SK-N-SH treated with all-trans-retinoic acid at 6 μM for 48 hours (cell line): ENCODE data around the gene IFNG-AS1.

Source experiments
- ATAC-seq: fragments of 200-7000 bp; cut with Tn5 transposase; 3 replicates; pipeline ENCODE4 v1.9.1; 2020; ENCODE audit warnings: mild to moderate bottlenecking, moderate library complexity
- ARNTL ChIP-seq: fragments of 450-650 bp; formaldehyde crosslinking; IDR thresholded peaks from 2 replicates; pipeline ENCODE4 v1.5.0; 2020; ENCODE audit warnings: low read depth, mild to moderate bottlenecking, moderate library complexity, borderline replicate concordance
- BACH2 ChIP-seq: fragments of 250-450 bp; sonication (Bioruptor Pico); IDR thresholded peaks from 2 replicates; pipeline ENCODE4 v1.9.0; 2021; ENCODE audit warnings: mild to moderate bottlenecking, borderline replicate concordance
- CSRNP3 ChIP-seq: fragments of 250-450 bp; sonication (Bioruptor Pico); IDR thresholded peaks from 2 replicates; pipeline ENCODE4 v1.5.1; 2021; ENCODE audit warnings: mild to moderate bottlenecking, moderate library complexity
- ESRRG ChIP-seq: fragments of 250-450 bp; sonication (Bioruptor Pico); IDR thresholded peaks from 2 replicates; pipeline ENCODE4 v1.6.1; 2021; ENCODE audit warnings: mild to moderate bottlenecking
- GLIS3 ChIP-seq: fragments of 250-450 bp; sonication (Bioruptor Pico); IDR thresholded peaks from 2 replicates; pipeline ENCODE4 v1.5.0; 2020; ENCODE audit warnings: mild to moderate bottlenecking, moderate library complexity
- ISL1 ChIP-seq: fragments of 250-450 bp; sonication (Bioruptor Pico); IDR thresholded peaks from 2 replicates; pipeline ENCODE4 v2.1.2; 2022; ENCODE audit warnings: mild to moderate bottlenecking, moderate library complexity
- OSR1 ChIP-seq: fragments of 250-450 bp; sonication (Bioruptor Pico); IDR thresholded peaks from 2 replicates; pipeline ENCODE4 v1.8.0; 2022; ENCODE audit warnings: moderate library complexity, mild to moderate bottlenecking, inconsistent platforms
- PATZ1 ChIP-seq: fragments of 250-450 bp; sonication (Bioruptor Pico); IDR thresholded peaks from 2 replicates; pipeline ENCODE4 v1.8.0; 2020; ENCODE audit warnings: mild to moderate bottlenecking, moderate library complexity, borderline replicate concordance
- POU6F1 ChIP-seq: fragments of 250-450 bp; sonication (Bioruptor Pico); IDR thresholded peaks from 2 replicates; pipeline ENCODE4 v1.8.0; 2021; ENCODE audit warnings: low read depth, mild to moderate bottlenecking, moderate library complexity, borderline replicate concordance
- PPARA ChIP-seq: fragments of 250-450 bp; sonication (Bioruptor Pico); IDR thresholded peaks from 2 replicates; pipeline ENCODE4 v1.5.0; 2020; ENCODE audit warnings: mild to moderate bottlenecking, borderline replicate concordance
- RARB ChIP-seq: fragments of 250-450 bp; sonication (Bioruptor Pico); IDR thresholded peaks from 2 replicates; pipeline ENCODE4 v1.8.0; 2021; ENCODE audit warnings: mild to moderate bottlenecking, moderate library complexity
- SNAI2 ChIP-seq: fragments of 250-450 bp; sonication (Bioruptor Pico); IDR thresholded peaks from 2 replicates; pipeline ENCODE4 v1.5.0; 2020; ENCODE audit warnings: mild to moderate bottlenecking, moderate library complexity
- TCF4 ChIP-seq: fragments of 250-450 bp; sonication (Bioruptor Pico); IDR thresholded peaks from 2 replicates; pipeline ENCODE4 v1.8.0; 2021; ENCODE audit warnings: mild to moderate bottlenecking, moderate library complexity, borderline replicate concordance
- TSHZ2 ChIP-seq: fragments of 250-450 bp; sonication (Bioruptor Pico); IDR thresholded peaks from 2 replicates; pipeline ENCODE4 v1.5.0; 2020; ENCODE audit warnings: mild to moderate bottlenecking, moderate library complexity
- ZC3H10 ChIP-seq: fragments of 250-450 bp; sonication (Bioruptor Pico); IDR thresholded peaks from 2 replicates; pipeline ENCODE4 v1.5.1; 2021; ENCODE audit warnings: mild to moderate bottlenecking, moderate library complexity
- ZFP3 ChIP-seq: fragments of 250-450 bp; sonication (Bioruptor Pico); IDR thresholded peaks from 2 replicates; pipeline ENCODE4 v1.5.0; 2020; ENCODE audit warnings: mild to moderate bottlenecking, moderate library complexity
- ZFP30 ChIP-seq: fragments of 450-650 bp; formaldehyde crosslinking; IDR thresholded peaks from 2 replicates; pipeline ENCODE4 v1.5.0; 2022; ENCODE audit warnings: mild to moderate bottlenecking, moderate library complexity
- ZNF565 ChIP-seq: fragments of 450-650 bp; formaldehyde crosslinking; conservative IDR thresholded peaks from 2 replicates; pipeline ENCODE4 v1.5.0; 2020; ENCODE audit warnings: low read depth, mild to moderate bottlenecking, moderate library complexity
- ZNF70 ChIP-seq: fragments of 450-650 bp; formaldehyde crosslinking; IDR thresholded peaks from 2 replicates; pipeline ENCODE4 v1.5.0; 2020; ENCODE audit warnings: mild to moderate bottlenecking, moderate library complexity
- ZNF8 ChIP-seq: fragments of 450-650 bp; formaldehyde crosslinking; IDR thresholded peaks from 2 replicates; pipeline ENCODE4 v1.5.0; 2020; ENCODE audit warnings: mild to moderate bottlenecking, moderate library complexity

IFNG-AS1 gene

GRCh38 chr12:68063900-68064590 lies 74.8 kb downstream of the IFNG-AS1 start:
- ATAC-seq: no peak
- TF ChIP-seq ESRRG (CRISPR knock-in tag) (no peak), ISL1 (CRISPR knock-in tag) (no peak), GLIS3 (CRISPR knock-in tag) (no peak), PPARA (CRISPR knock-in tag) (no peak), TSHZ2 (CRISPR knock-in tag) (no peak), POU6F1 (no peak), ZNF565 (no peak), ZFP30 (CRISPR knock-in tag) (no peak), ZFP3 (CRISPR knock-in tag) (no peak), CSRNP3 (CRISPR knock-in tag) (no peak), BACH2 (CRISPR knock-in tag) (no peak), SNAI2 (CRISPR knock-in tag) (no peak), RARB (no peak), TCF4 (CRISPR knock-in tag) (no peak), ZNF70 (CRISPR knock-in tag) (no peak), ZNF8 (no peak), PATZ1 (no peak)

GRCh38 chr12:68065163-68065562 lies 75.9 kb downstream of the IFNG-AS1 start:
- no peak for ATAC-seq
- TF ChIP-seq CSRNP3 (CRISPR knock-in tag): no peak

- TF ChIP-seq OSR1 (no peak), ZNF8 (no peak), CSRNP3 (CRISPR knock-in tag) (no peak), ZFP3 (CRISPR knock-in tag) (no peak), TCF4 (CRISPR knock-in tag) (no peak), ZFP30 (CRISPR knock-in tag) (no peak), ZNF565 (no peak), PATZ1 (no peak), ZC3H10 (CRISPR knock-in tag) (no peak), ARNTL (CRISPR knock-in tag) (no peak), ISL1 (CRISPR knock-in tag) (no peak), BACH2 (CRISPR knock-in tag) (no peak)
- TF ChIP-seq, all 23 proteins: peak for 0
- ATAC-seq: no peak
These were observed 76.4 kb downstream of the IFNG-AS1 start for GRCh38 chr12:68065687-68066086.
